GM21367 (cell line): Measurements from ENCODE around the gene NFX1.

Experiments used
- ATAC-seq: cut with Tn5 transposase; IDR thresholded peaks from one replicate; pipeline ENCODE4 v1.9.1; 2021; ENCODE audit not compliant: unreplicated experiment

NFX1 gene

GRCh38 chr9:33265211-33265865, 25.0 kb upstream of the NFX1 start:
- no peak for ATAC-seq

- ATAC-seq = no peak
Observed at GRCh38 chr9:33267151-33267767, 23.1 kb upstream of the NFX1 start.

GRCh38 chr9:33270146-33270545, 20.2 kb upstream of the NFX1 start:
- no peak for ATAC-seq

- ATAC-seq = no peak
Observed at GRCh38 chr9:33272061-33272460, 18.3 kb upstream of the NFX1 start.

- no peak for ATAC-seq
Observed at GRCh38 chr9:33273266-33273971, 16.9 kb upstream of the NFX1 start.

- ATAC-seq = no peak
Observed at GRCh38 chr9:33273972-33274328, 16.4 kb upstream of the NFX1 start.

- no peak for ATAC-seq
Observed at GRCh38 chr9:33277484-33277883, 12.8 kb upstream of the NFX1 start.

- ATAC-seq = no peak
Observed at GRCh38 chr9:33285502-33285901, 4.8 kb upstream of the NFX1 start.

- ATAC-seq = no peak
Observed at GRCh38 chr9:33287087-33287490, 3.2 kb upstream of the NFX1 start.

GRCh38 chr9:33288235-33288634, 2.1 kb upstream of the NFX1 start:
- no peak for ATAC-seq

GRCh38 chr9:33288828-33289483, 1.4 kb upstream of the NFX1 start:
- ATAC-seq = no peak

- ATAC-seq = no peak
Observed at GRCh38 chr9:33289496-33289895, 820 bp upstream of the NFX1 start.

- no peak for ATAC-seq
Observed at GRCh38 chr9:33289936-33290246, 425 bp upstream of the NFX1 start.

- no peak for ATAC-seq
Observed at GRCh38 chr9:33291031-33291397, 698 bp downstream of the NFX1 start.

- ATAC-seq = no peak
Observed at GRCh38 chr9:33291901-33292300, 1.6 kb downstream of the NFX1 start.

GRCh38 chr9:33293782-33294181, 3.5 kb downstream of the NFX1 start:
- no peak for ATAC-seq

GRCh38 chr9:33294670-33295432, 4.5 kb downstream of the NFX1 start:
- no peak for ATAC-seq

GRCh38 chr9:33295571-33295970, 5.3 kb downstream of the NFX1 start:
- peak; percentile 35 for ATAC-seq

GRCh38 chr9:33297432-33297831, 7.1 kb downstream of the NFX1 start:
- ATAC-seq = peak; percentile 89

- ATAC-seq = no peak
Observed at GRCh38 chr9:33300546-33300945, 10.2 kb downstream of the NFX1 start.

- ATAC-seq = no peak
Observed at GRCh38 chr9:33304362-33304761, 14.0 kb downstream of the NFX1 start.
